Cardiac muscle cell (in vitro differentiated cells and primary cell): ENCODE results near the gene CHGA. TPM values are rescaled to one million over a fixed set of nuclear protein-coding genes. Genes with fewer than 3 reads are reported as not detected.

ENCODE experiments used
- DNase-seq, 2 donors: peaks; one replicate each; pipeline versions ENCODE4 v3.0.0 to v3.0.0-alpha.2; 2010 to 2017; ENCODE audit warnings: low read depth in 1 of 2, low spot score in 1 of 2
- H3K27ac ChIP-seq: fragments of 200-600 bp; sonication (generic); 2 replicates; pipeline ENCODE4 v1.5.1; 2016
- H3K27me3 ChIP-seq: fragments of 200-600 bp; sonication (generic); 2 replicates; pipeline ENCODE4 v1.6.0; 2016; ENCODE audit warnings: control low read depth
- H3K36me3 ChIP-seq: fragments of 200-600 bp; sonication (generic); 2 replicates; pipeline ENCODE4 v1.5.1; 2016; ENCODE audit warnings: control low read depth
- H3K4me1 ChIP-seq: fragments of 200-600 bp; sonication (generic); 2 replicates; pipeline ENCODE4 v1.8.1; 2017; ENCODE audit warnings: low read depth, mild to moderate bottlenecking, mixed run types
- H3K4me3 ChIP-seq: fragments of 200-600 bp; sonication (generic); 2 replicates; pipeline ENCODE4 v1.5.1; 2016; ENCODE audit warnings: mild to moderate bottlenecking
- H3K9me3 ChIP-seq: fragments of 200-600 bp; sonication (generic); 2 replicates; pipeline ENCODE4 v1.5.1; 2017; ENCODE audit warnings: low read depth, mild to moderate bottlenecking, control low read depth
- polyA plus RNA-seq: library from polyadenylated mRNA; unstranded; fragments of >200 nt; fragmentation: Nextera tagmentation; extraction: Ambion mirVana; gene quantifications from 2 replicates; pipeline ENCODE4 v1.2.1, GENCODE V29; 2016
- total RNA-seq: library from RNA; depleted of rRNA; stranded (reverse); fragments of >200 nt; gene quantifications from 2 replicates; pipeline ENCODE4 v1.2.3, GENCODE V29; 2016
- TF ChIP-seq, protein P1 (sequence below): IDR thresholded peaks from 2 replicates; pipeline ENCODE4 v1.5.1; 2012; ENCODE audit warnings: low read depth, mild to moderate bottlenecking, low read length

Gene CHGA
- total and polyA plus RNA-seq, 2 experiments from 2014 or later = 0.73 TPM; not detected in 1

DNA sequence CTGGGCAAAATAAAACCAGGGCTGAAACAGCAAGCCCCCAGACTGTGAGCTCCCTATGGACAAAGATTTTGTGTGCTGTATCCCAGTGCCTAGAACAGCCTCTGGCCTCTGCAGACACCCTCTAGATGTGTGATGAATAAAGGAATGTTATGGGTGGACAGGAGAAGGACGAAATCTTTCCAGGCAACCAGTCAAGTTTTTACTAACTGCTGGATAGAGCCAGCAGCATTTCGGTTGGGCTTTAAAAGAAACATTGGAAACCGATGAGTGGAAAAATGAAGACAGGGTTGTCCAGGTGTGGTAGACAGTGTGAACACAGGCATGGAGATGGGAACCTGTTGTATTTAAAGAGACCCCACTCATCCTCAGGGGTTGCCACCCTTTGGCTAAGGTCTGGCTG is 4.0 kb downstream of the CHGA start:
- Histone ChIP-seq H3K9me3 (no peaks in the 10 kb centered on the region), H3K27ac (no peak overlapping the region), H3K4me1 (no peaks in the 10 kb centered on the region), H3K27me3 (peaks cover 13% of the 10 kb centered on the region), H3K4me3 (no peak overlapping the region), H3K36me3 (no peaks in the 10 kb centered on the region)
- TF ChIP-seq, protein P1, sequence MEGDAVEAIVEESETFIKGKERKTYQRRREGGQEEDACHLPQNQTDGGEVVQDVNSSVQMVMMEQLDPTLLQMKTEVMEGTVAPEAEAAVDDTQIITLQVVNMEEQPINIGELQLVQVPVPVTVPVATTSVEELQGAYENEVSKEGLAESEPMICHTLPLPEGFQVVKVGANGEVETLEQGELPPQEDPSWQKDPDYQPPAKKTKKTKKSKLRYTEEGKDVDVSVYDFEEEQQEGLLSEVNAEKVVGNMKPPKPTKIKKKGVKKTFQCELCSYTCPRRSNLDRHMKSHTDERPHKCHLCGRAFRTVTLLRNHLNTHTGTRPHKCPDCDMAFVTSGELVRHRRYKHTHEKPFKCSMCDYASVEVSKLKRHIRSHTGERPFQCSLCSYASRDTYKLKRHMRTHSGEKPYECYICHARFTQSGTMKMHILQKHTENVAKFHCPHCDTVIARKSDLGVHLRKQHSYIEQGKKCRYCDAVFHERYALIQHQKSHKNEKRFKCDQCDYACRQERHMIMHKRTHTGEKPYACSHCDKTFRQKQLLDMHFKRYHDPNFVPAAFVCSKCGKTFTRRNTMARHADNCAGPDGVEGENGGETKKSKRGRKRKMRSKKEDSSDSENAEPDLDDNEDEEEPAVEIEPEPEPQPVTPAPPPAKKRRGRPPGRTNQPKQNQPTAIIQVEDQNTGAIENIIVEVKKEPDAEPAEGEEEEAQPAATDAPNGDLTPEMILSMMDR = no peak
- DNase-seq = no peak

DNA sequence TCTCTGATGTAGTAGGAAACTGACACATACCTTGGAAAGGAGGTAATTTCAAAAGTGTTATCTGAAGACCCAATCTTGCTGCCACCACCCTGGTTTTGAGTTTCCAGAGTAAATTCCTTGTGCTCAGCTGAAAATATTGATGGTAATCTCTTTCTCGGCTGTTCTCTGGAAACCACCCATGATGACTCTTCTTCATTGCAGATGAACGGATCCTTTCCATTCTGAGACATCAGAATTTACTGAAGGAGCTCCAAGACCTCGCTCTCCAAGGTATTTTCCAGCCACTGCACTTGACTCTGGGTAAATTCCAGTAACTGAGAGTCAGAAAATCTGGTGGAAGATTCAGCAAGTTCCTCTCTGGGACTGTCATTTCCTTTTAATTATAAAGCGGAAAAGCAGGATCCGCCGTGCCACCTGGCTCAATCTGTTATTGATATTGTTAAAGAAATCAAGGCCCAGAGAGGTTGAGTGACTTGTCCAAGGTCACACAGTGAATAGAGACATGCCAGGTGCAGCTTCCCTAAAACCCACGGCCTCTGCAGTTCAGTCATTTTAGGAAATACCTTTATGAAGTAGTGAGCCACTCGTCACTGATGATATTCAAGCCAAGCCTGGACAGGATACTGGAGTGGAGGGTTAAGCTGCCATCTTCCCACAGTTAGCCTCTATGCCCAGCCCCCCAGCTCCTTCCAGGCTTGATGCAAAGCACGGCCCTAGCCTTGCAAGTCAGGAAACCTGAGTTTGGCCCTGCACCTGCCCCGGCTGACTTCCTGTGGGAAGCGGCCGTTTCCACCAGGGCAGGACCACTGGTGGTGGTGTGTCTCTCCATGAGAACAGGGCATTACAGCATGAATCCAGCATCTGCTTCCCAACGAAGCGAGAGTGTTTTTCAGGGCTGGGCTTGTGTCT is 4.7 kb downstream of the CHGA start:
- Histone ChIP-seq H3K36me3 (no peaks in the 10 kb centered on the region), H3K27me3 (peaks cover 6% of the 10 kb centered on the region), H3K4me1 (no peaks in the 10 kb centered on the region), H3K4me3 (no peak overlapping the region), H3K9me3 (no peaks in the 10 kb centered on the region), H3K27ac (no peak overlapping the region)
- no peak for DNase-seq
- TF ChIP-seq, protein P1 = no peak

DNA sequence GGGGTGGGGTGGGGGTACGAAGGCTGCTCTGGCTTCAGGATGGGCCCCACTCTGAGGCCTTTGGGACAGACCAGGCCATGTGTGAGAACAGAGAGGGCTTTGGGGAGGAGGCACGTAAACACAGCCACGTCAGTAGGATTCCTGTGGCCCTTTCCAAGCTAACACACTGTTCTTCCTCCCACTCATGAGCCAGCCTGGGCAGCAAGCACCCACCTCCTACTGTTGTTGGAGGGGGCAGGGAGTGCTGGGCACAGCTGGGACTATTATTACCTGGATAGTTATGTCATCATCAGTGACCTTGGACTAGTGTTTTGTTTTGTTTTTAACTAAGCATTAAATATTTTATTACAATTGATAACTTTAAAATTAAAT is 5.3 kb downstream of the CHGA start:
- Histone ChIP-seq H3K4me1 (no peaks in the 10 kb centered on the region), H3K4me3 (no peak overlapping the region), H3K27ac (no peak overlapping the region), H3K27me3 (peaks cover under 1% of the 10 kb centered on the region), H3K36me3 (no peaks in the 10 kb centered on the region), H3K9me3 (no peaks in the 10 kb centered on the region)
- DNase-seq = no peak
- TF ChIP-seq, protein P1 = no peak

DNA sequence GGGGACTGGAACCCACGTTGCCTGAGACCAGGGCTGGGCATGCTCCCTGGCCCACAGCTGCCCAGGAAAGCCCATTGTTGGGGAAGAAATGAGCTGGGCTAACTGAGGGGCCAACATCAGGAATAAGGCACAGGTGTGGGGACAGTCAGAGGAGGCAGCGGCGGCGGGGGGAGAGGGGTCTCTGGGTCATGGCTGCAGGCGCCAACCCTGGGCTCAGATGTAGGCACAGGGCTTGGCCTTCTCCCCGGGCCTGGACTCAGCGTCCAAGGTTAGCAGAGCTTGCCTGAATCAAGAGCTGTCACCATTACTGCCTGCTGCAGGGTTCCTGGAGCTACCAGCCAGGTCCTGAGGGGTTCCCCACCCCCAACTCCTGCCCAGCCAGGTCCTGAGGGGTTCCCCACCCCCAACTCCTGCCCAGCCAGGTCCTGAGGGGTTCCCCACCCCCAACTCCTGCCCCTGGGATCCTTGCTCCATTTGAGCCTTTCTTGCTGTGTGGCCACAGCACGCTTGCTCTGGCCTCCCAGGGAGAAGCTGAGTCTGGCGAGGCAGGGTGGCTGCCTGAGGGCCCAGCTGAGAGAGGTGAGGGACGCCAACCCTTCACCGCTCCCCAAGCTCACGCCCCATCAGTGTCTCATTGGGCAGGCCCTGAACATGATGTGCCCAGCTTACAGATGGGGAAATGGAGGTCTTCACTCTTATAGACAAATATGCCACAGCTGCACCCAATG is 6.2 kb downstream of the CHGA start:
- Histone ChIP-seq H3K27me3 (no peaks in the 10 kb centered on the region), H3K4me3 (no peak overlapping the region), H3K4me1 (no peaks in the 10 kb centered on the region), H3K36me3 (no peaks in the 10 kb centered on the region), H3K9me3 (no peaks in the 10 kb centered on the region), H3K27ac (no peak overlapping the region)
- no peak for DNase-seq
- TF ChIP-seq, protein P1 = no peak

DNA sequence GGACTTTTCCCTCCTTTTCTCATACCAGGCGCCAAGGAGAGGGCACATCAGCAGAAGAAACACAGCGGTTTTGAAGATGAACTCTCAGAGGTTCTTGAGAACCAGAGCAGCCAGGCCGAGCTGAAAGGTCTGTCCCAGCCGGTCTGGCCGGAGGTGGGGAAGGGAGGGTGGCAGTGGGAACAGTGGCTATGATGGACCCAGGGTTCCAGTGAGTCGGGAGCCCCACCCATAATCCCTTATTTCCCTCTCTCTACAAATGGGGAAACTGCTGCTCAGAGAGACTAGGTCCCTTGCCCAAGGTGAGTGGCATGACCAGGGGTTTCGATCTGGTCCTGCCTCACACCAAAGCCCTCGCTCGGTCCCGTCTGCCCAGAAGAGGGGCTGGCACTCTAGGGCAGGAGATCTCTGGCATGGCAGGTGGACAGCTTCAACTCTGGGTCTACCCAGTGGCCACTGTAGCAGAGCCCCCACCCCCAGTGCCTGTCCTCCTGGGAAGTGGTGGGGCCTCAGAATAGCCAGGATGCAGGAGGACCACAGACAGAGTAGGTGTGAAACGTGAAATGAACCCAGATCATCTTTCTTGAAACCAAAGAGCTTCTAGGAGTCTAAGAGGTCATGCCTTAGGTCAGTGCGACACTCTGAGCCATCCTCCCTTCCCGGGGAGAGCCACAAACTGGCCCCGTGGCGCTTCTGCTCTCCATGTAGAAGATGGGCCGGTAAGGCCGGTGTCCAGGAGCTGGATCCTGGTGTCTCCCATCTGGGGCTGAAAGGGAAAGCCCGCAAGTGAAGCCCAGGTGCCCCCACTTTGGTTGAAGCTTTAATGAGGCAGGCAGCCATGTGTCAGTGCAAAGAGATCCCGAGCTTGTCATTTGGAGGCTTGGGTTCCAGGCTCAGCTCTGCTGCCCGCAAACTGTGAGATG is 7.0 kb downstream of the CHGA start:
- Histone ChIP-seq H3K27ac (no peak overlapping the region), H3K27me3 (no peaks in the 10 kb centered on the region), H3K36me3 (no peaks in the 10 kb centered on the region), H3K4me1 (no peaks in the 10 kb centered on the region), H3K9me3 (no peaks in the 10 kb centered on the region), H3K4me3 (no peak overlapping the region)
- no peak for DNase-seq
- TF ChIP-seq, protein P1 = no peak
